GM18861 (cell line): ENCODE data around the gene TCF23.

ENCODE experiments used
- ATAC-seq: cut with Tn5 transposase; IDR thresholded peaks from one replicate; pipeline ENCODE4 v1.9.1; 2021; ENCODE audit not compliant: unreplicated experiment

The TCF23 gene

GRCh38 chr2:27127883-27128667, 20.7 kb upstream of the TCF23 start:
- no peak for ATAC-seq

- no peak for ATAC-seq
Observed at GRCh38 chr2:27128668-27129571, 19.9 kb upstream of the TCF23 start.

GRCh38 chr2:27130396-27130795, 18.4 kb upstream of the TCF23 start:
- no peak for ATAC-seq

GRCh38 chr2:27131429-27131828, 17.4 kb upstream of the TCF23 start:
- ATAC-seq: no peak

GRCh38 chr2:27133195-27133875, 15.5 kb upstream of the TCF23 start:
- ATAC-seq: no peak

- ATAC-seq: peak; percentile 83
Observed at GRCh38 chr2:27133905-27134780, 14.7 kb upstream of the TCF23 start, which contains the start of gene PREB. Gene PREB, minus strand, starts transcription at chr2:27134636. Its CDS starts 215 bp downstream, at chr2:27134421.

- no peak for ATAC-seq
Observed at GRCh38 chr2:27134781-27135477, 13.9 kb upstream of the TCF23 start.

- no peak for ATAC-seq
Observed at GRCh38 chr2:27135478-27135955, 13.3 kb upstream of the TCF23 start.

- no peak for ATAC-seq
Observed at GRCh38 chr2:27136751-27137150, 12.1 kb upstream of the TCF23 start.

- no peak for ATAC-seq
Observed at GRCh38 chr2:27137322-27137935, 11.4 kb upstream of the TCF23 start.

- no peak for ATAC-seq
Observed at GRCh38 chr2:27138111-27138510, 10.7 kb upstream of the TCF23 start.

GRCh38 chr2:27139310-27139709, 9.5 kb upstream of the TCF23 start, which contains the start of gene PRR30:
Gene PRR30, minus strand, starts transcription at chr2:27139410. Its CDS starts 1,081 bp downstream, at chr2:27138329.
- ATAC-seq: no peak

- ATAC-seq: no peak
Observed at GRCh38 chr2:27143285-27143684, 5.5 kb upstream of the TCF23 start.

GRCh38 chr2:27145682-27146081, 3.1 kb upstream of the TCF23 start:
- ATAC-seq: no peak

GRCh38 chr2:27147935-27148334, 869 bp upstream of the TCF23 start:
- ATAC-seq: no peak

- ATAC-seq: no peak
Observed at GRCh38 chr2:27149570-27150405, 984 bp downstream of the TCF23 start.

- no peak for ATAC-seq
Observed at GRCh38 chr2:27150639-27151230, 1.9 kb downstream of the TCF23 start.
